Measurements from ENCODE around the gene SORBS2.
A peak's percentile ranks its signal among the peaks of the same experiment; 100 is the strongest.

The SORBS2 gene

GRCh38 chr4:185723631-185724260, 88.2 kb downstream of the SORBS2 start:
- H3K27me3 Mint-ChIP-seq (ENCODE audit: low read depth): no peaks in the 10 kb centered on the region
- H3K27ac Mint-ChIP-seq: peak overlapping the region; percentile 77 to 91 (median 86)
- H3K36me3 Mint-ChIP-seq (ENCODE audit: low read depth): no peaks in the 10 kb centered on the region
- TF ChIP-seq CTCF (IDR thresholded peaks at IDR 0.05; ENCODE audit: unreplicated experiment in 3 of 3): no peak
- no peaks in the 10 kb centered on the region for H3K9me3 Mint-ChIP-seq
- peak overlapping the region in 1 of 3 experiments; percentile 44 for H3K4me3 Mint-ChIP-seq
- H3K4me1 Mint-ChIP-seq: peaks cover 70% of the 10 kb centered on the region

GRCh38 chr4:185722029-185722316, 90.0 kb downstream of the SORBS2 start:
- H3K4me1 Mint-ChIP-seq: peaks cover 71% of the 10 kb centered on the region

GRCh38 chr4:185721190-185722028, 90.6 kb downstream of the SORBS2 start:
- Mint-ChIP-seq H3K9me3 (no peaks in the 10 kb centered on the region), H3K4me1 (peaks cover 72% of the 10 kb centered on the region), H3K27me3 (ENCODE audit: low read depth) (no peaks in the 10 kb centered on the region), H3K27ac (peak overlapping the region; percentile 75 to 85 (median 83)), H3K4me3 (no peak overlapping the region), H3K36me3 (ENCODE audit: low read depth) (no peaks in the 10 kb centered on the region)
- TF ChIP-seq CTCF (IDR thresholded peaks at IDR 0.05; ENCODE audit: unreplicated experiment in 3 of 3): no peak

More at GRCh38 chr4:185722029-185722316, 90.0 kb downstream of the SORBS2 start:
- H3K27me3 Mint-ChIP-seq (ENCODE audit: low read depth): no peaks in the 10 kb centered on the region
- H3K27ac Mint-ChIP-seq: peak overlapping the region; percentile 75 to 85 (median 83)
- TF ChIP-seq CTCF (IDR thresholded peaks at IDR 0.05; ENCODE audit: unreplicated experiment in 3 of 3): no peak
- no peaks in the 10 kb centered on the region for H3K36me3 Mint-ChIP-seq (ENCODE audit: low read depth)
- H3K9me3 Mint-ChIP-seq: no peaks in the 10 kb centered on the region
- no peak overlapping the region for H3K4me3 Mint-ChIP-seq

- Mint-ChIP-seq H3K4me3 (peak overlapping the region in 1 of 3 experiments; percentile 38), H3K27ac (peak overlapping the region; percentile 89 to 92 (median 90)), H3K9me3 (no peaks in the 10 kb centered on the region), H3K36me3 (ENCODE audit: low read depth) (no peaks in the 10 kb centered on the region), H3K4me1 (peaks cover 62% of the 10 kb centered on the region), H3K27me3 (ENCODE audit: low read depth) (no peaks in the 10 kb centered on the region)
- no peak for TF ChIP-seq CTCF (IDR thresholded peaks at IDR 0.05; ENCODE audit: unreplicated experiment in 3 of 3)
Observed at GRCh38 chr4:185719500-185719858, 92.5 kb downstream of the SORBS2 start.

GRCh38 chr4:185718578-185719499, 93.2 kb downstream of the SORBS2 start:
- Mint-ChIP-seq H3K36me3 (ENCODE audit: low read depth) (no peaks in the 10 kb centered on the region), H3K27me3 (ENCODE audit: low read depth) (no peaks in the 10 kb centered on the region), H3K27ac (peak overlapping the region; percentile 89 to 92 (median 90)), H3K9me3 (no peaks in the 10 kb centered on the region), H3K4me1 (peaks cover 55% of the 10 kb centered on the region), H3K4me3 (peak overlapping the region in 1 of 3 experiments; percentile 38)
- TF ChIP-seq CTCF (IDR thresholded peaks at IDR 0.05; ENCODE audit: unreplicated experiment in 3 of 3): no peak

Measured in nephron (organoid).